BLaER1 treated with 17β-estradiol and CSF1 and Interleukin-3, amounts not matched to agents 10 nM and 100 nM (cell line): ENCODE data around the gene DTX3L.

ENCODE experiments used
- H3K27ac ChIP-seq, 11 experiments: shearing (Covaris generic); formaldehyde crosslinking; 2 replicates each; pipeline ENCODE4 v1.8.1; 2022
- H3K27me3 ChIP-seq, 11 experiments: shearing (Covaris generic); formaldehyde crosslinking; 2 replicates each; pipeline ENCODE4 v1.8.1; 2022
- H3K36me3 ChIP-seq, 11 experiments: shearing (Covaris generic); formaldehyde crosslinking; 2 replicates each; pipeline ENCODE4 v1.8.1; 2022
- H3K4me1 ChIP-seq, 10 experiments: shearing (Covaris generic); formaldehyde crosslinking; 2 replicates each; pipeline ENCODE4 v1.8.1; 2022
- H3K4me2 ChIP-seq, 11 experiments: shearing (Covaris generic); formaldehyde crosslinking; 2 replicates each; pipeline ENCODE4 v1.8.1; 2022
- H3K4me3 ChIP-seq, 10 experiments: shearing (Covaris generic); formaldehyde crosslinking; 2 replicates each; pipeline ENCODE4 v1.8.1; 2022
- H3K9ac ChIP-seq, 11 experiments: shearing (Covaris generic); formaldehyde crosslinking; 2 replicates each; pipeline ENCODE4 v1.8.1; 2022
- H3K9me3 ChIP-seq, 11 experiments: shearing (Covaris generic); formaldehyde crosslinking; replicated peaks in 1 of 11; 2 replicates each; pipeline ENCODE4 v1.8.1; 2022
- H4K20me1 ChIP-seq, 11 experiments: shearing (Covaris generic); formaldehyde crosslinking; 2 replicates each; pipeline ENCODE4 v1.8.1; 2022
- Cebpa-rat ChIP-seq, 11 experiments: shearing (Covaris generic); IDR thresholded peaks; 2 replicates each; pipeline ENCODE4 v1.8.1; 2022

DTX3L gene

DNA sequence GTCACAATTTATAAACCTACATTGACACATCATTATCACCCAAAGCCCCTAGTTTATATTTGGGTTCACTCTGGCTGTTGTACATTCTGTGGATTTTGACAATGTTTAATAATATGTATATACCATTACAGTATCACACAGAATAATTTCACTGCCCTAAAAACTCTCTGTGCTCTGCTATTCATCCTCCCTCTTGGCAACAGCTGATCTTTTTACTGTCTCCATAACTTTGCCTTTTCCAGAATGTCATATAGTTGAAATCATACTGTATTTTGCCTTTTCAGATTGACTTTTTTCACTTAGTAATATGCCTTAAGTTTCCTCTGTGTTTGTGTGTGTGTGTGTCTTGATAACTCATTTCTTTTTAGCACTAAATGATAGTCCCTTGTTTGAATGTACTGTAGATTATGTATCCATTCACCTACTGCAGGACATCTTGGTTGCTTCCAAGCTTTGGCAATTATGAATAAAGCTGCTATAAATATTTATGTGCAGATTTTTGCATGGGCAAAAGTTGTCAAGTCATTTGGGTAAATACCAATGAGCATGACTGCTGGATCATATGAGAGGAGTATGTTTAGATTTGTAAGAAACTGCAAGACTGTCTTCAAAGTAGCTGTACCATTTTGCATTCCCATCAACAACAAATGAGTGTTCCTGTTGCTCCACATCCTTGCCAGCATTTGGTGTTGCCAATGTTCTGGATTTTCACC, 22.8 kb downstream of the DTX3L start:
- no peak overlapping the region for H3K4me2 ChIP-seq
- peaks cover 21 to 47% (median 36%) of the 10 kb centered on the region in 11 experiments for H3K9me3 ChIP-seq
- H3K27ac ChIP-seq, result no peak overlapping the region
- H3K9ac ChIP-seq, result no peak overlapping the region
- no peak for TF ChIP-seq Cebpa-rat (IDR thresholded peaks at IDR 0.05)
- no peaks in the 10 kb centered on the region for H3K27me3 ChIP-seq
- no peak overlapping the region for H3K4me3 ChIP-seq
- peaks cover 14 to 44% (median 33%) of the 10 kb centered on the region in 11 experiments; a peak in 20 of 22 replicates for H3K36me3 ChIP-seq
- no peaks in the 10 kb centered on the region for H4K20me1 ChIP-seq
- peaks cover 0 to 17% (median 9%) of the 10 kb centered on the region in 10 experiments; a peak in 12 of 20 replicates for H3K4me1 ChIP-seq

DNA sequence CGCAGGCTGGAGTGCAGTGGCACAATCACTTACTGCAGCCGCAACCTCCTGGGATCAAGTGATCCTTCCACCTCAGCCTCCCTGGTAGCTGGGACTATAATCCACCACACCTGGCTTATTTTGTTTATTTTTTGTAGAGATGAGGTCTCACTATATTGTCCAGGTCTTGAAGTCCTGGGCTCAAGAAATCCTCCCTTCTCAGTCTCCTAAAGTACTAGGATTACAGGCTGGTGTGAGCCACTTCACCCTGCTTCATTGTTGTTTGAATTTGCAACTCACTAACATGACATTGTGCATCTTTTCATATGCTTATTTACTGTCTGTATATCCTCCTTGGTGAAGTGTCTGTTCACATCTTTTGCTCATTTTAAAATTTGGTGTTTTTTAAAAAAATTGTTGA, 23.4 kb downstream of the DTX3L start:
- Histone ChIP-seq H3K4me1 (peaks cover 0 to 17% (median 9%) of the 10 kb centered on the region in 10 experiments; a peak in 12 of 20 replicates), H3K9me3 (peaks cover 15 to 44% (median 29%) of the 10 kb centered on the region in 11 experiments), H3K27ac (no peak overlapping the region), H3K4me2 (no peak overlapping the region), H4K20me1 (no peaks in the 10 kb centered on the region), H3K36me3 (peaks cover 8 to 44% (median 31%) of the 10 kb centered on the region in 11 experiments; a peak in 17 of 22 replicates), H3K9ac (no peak overlapping the region), H3K4me3 (no peak overlapping the region), H3K27me3 (no peaks in the 10 kb centered on the region)
- no peak for TF ChIP-seq Cebpa-rat (IDR thresholded peaks at IDR 0.05)

DNA sequence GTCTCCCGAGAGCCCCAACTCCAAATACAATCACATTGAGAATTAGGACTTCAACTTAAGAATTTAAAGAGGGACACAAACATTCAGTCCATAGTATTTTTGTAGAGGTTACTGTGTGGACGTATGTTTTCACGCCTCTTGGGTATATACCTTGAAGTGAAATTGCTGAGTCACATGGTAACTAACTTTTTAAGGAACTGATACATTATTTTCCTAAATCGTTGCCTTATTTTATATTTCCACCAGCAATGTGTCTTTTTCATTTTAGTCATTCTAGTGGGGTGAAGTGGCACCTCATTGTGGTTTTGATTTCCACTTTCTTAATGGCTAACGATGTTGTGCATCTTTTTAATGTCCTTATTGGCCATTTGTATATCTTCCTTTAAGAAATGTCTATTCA, 25.2 kb downstream of the DTX3L start:
- Histone ChIP-seq H3K9me3 (peaks cover 0 to 28% (median 13%) of the 10 kb centered on the region in 11 experiments; a peak in 18 of 22 replicates), H3K27ac (no peak overlapping the region), H3K4me3 (no peak overlapping the region), H3K9ac (no peak overlapping the region), H3K4me1 (peaks cover 0 to 17% (median 9%) of the 10 kb centered on the region in 10 experiments; a peak in 12 of 20 replicates), H3K4me2 (peak overlapping the region in 4 of 11 experiments; percentile 11 to 44 (median 36); a peak in 5 of 22 replicates), H3K36me3 (peaks cover 0 to 30% (median 17%) of the 10 kb centered on the region in 11 experiments; a peak in 12 of 22 replicates), H3K27me3 (no peaks in the 10 kb centered on the region), H4K20me1 (no peaks in the 10 kb centered on the region)
- TF ChIP-seq Cebpa-rat (IDR thresholded peaks at IDR 0.05), result no peak

DNA sequence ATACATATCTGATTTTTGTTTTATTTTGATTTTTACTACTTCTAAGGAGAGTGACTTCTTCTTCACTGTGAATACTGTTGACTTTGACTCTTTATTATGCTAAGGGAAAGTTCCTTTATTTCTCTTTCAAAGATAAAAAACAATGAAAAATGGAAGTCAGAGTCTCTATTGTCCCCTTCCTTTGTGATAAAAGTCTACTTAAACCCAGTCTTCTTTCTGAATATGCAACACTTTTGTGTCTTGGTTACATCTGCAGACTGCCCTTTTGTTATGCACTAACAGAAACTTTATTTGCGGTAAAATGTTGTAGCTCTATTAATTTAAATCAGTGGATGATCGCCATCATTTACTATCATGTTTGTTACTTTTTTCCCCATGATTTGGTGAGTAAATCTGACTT, 26.5 kb downstream of the DTX3L start:
- H3K4me2 ChIP-seq, result no peak overlapping the region

DNA sequence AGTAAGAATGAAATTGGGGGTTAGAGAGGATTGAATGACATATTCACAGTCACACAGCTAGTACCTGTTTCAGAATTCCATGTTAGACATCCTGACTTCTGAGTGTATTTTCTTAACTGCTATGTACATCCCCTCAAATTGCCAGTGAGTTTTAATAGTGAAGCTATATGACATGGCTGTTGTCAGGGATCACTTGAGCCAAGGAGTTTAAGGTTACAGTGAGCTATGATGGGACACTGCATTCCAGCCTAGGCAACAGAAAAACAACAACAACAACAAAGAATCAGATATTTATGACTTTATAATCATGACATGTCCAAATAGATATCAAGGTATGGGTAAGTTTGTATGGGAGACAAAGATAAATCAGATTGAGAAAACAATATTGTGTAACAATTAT, 29.9 kb downstream of the DTX3L start:
- H3K4me3 ChIP-seq, result no peak overlapping the region
- 0 out of 22 replicates have a peak, but pooled peaks of 1 of the 11 experiments have one; percentile 50 for TF ChIP-seq Cebpa-rat (IDR thresholded peaks at IDR 0.05)
- H3K4me2 ChIP-seq, result no peak overlapping the region
- peaks cover 0 to 21% (median 5%) of the 10 kb centered on the region in 11 experiments; a peak in 6 of 22 replicates for H3K36me3 ChIP-seq
- H3K27me3 ChIP-seq, result no peaks in the 10 kb centered on the region
- no peak overlapping the region for H3K27ac ChIP-seq
- H3K9ac ChIP-seq, result no peak overlapping the region
- H3K9me3 ChIP-seq, result peaks cover 0 to 35% (median 8%) of the 10 kb centered on the region in 11 experiments; a peak in 8 of 22 replicates
- no peaks in the 10 kb centered on the region for H4K20me1 ChIP-seq
- peaks cover 0 to 15% (median 9%) of the 10 kb centered on the region in 10 experiments; a peak in 12 of 20 replicates for H3K4me1 ChIP-seq

More for the DNA sequence above, 26.5 kb downstream of the DTX3L start:
- Histone ChIP-seq H3K9ac (no peak overlapping the region), H3K4me1 (peaks cover 0 to 17% (median 9%) of the 10 kb centered on the region in 10 experiments; a peak in 12 of 20 replicates), H3K9me3 (peaks cover 0 to 22% (median 7%) of the 10 kb centered on the region in 11 experiments; a peak in 10 of 22 replicates), H3K27me3 (no peaks in the 10 kb centered on the region), H3K4me3 (no peak overlapping the region), H3K27ac (no peak overlapping the region), H4K20me1 (no peaks in the 10 kb centered on the region), H3K36me3 (peaks cover 0 to 22% (median 5%) of the 10 kb centered on the region in 11 experiments; a peak in 7 of 22 replicates)
- no peak for TF ChIP-seq Cebpa-rat (IDR thresholded peaks at IDR 0.05)

DNA sequence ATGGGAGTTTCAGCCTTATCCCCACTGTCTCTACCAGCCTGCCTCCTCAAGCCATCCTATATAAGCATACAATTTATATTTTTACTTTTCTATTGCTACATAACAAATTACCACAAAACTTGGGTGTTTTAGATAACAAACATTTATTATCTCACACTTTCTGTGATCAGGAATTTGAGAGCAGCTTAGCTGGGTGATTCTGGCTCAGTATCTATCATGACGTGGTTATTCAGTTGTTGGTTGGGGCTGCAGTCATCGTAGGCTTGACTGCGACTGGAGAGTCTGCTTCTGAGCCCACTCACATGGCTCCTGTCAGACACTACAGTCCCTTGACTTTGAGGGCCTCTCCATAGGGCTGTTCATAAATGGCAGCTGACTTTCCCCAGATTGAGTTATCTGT, 34.0 kb downstream of the DTX3L start:
- no peaks in the 10 kb centered on the region for H3K27me3 ChIP-seq
- peaks cover 0 to 20% (median 5%) of the 10 kb centered on the region in 11 experiments; a peak in 8 of 22 replicates for H3K36me3 ChIP-seq
- H3K4me2 ChIP-seq, result no peak overlapping the region
- H4K20me1 ChIP-seq, result no peaks in the 10 kb centered on the region
- H3K9ac ChIP-seq, result no peak overlapping the region
- peaks cover 0 to 22% (median 3%) of the 10 kb centered on the region in 11 experiments; a peak in 7 of 22 replicates for H3K9me3 ChIP-seq
- H3K4me1 ChIP-seq, result no peaks in the 10 kb centered on the region
- TF ChIP-seq Cebpa-rat (IDR thresholded peaks at IDR 0.05), result no peak
- H3K4me3 ChIP-seq, result no peak overlapping the region
- no peak overlapping the region for H3K27ac ChIP-seq

DNA sequence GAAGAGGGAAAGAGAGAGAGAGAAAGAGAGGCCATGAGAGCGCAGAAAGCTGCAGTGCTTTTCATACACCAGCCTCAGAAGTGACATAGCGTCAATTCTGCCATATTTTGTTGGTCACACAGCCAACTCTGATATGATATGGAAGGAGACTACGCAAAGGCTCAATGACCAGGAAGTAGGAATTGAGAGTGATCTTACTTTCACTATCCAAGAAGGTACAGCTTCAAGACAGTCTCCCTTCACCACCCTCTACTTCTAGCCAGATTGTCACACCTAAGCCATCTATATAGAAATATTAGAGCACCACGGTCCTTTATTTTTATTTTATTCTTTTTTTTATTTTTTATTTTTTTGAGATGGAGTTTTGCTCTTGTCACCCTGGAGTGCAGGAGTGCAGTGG, 34.4 kb downstream of the DTX3L start:
- H3K4me3 ChIP-seq, result no peak overlapping the region
- TF ChIP-seq Cebpa-rat (IDR thresholded peaks at IDR 0.05), result no peak
- no peaks in the 10 kb centered on the region for H3K4me1 ChIP-seq

DNA sequence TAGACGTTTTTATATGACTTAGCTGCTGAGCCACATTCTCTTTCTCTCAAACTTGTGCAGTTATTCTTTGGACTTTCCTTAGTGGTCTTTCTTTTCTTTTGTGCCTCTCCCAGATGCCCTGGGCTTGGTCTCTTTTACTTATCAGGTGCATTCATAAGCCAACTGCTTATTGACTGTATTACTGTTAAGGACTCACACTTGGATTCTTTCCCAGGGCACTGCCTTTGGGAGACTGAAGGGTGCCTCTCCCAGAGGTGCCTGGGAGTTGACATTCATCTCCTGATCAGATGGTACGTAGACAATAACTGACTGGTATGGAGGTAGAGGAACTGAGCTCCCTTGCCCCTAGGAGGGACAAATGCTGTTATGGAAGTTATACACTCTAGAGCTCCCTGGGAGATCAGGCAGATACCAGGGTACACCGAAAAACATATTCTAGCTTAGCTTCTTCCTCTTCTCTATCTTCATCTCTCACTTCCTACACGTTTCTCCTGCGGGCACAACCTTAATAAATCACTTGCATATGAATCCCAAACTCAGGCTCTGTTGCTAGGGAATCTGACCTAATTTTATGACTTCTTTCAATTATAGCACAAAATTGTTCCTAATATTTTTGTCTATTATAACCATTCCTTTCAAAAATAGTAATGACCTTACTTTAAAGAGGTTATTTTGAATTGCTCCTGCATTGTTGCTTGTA, 38.0 kb downstream of the DTX3L start:
- no peaks in the 10 kb centered on the region for H3K27me3 ChIP-seq
- H3K4me2 ChIP-seq, result no peak overlapping the region
- peaks cover 0 to 31% (median 13%) of the 10 kb centered on the region in 11 experiments; a peak in 10 of 22 replicates for H3K36me3 ChIP-seq
- no peak overlapping the region for H3K27ac ChIP-seq
- H3K9ac ChIP-seq, result no peak overlapping the region
- no peak for TF ChIP-seq Cebpa-rat (IDR thresholded peaks at IDR 0.05)
- peaks cover 0 to 13% (median 0%) of the 10 kb centered on the region in 11 experiments; a peak in 1 of 22 replicates for H3K9me3 ChIP-seq
- peaks cover 0 to 9% (median 0%) of the 10 kb centered on the region in 10 experiments; a peak in 3 of 20 replicates for H3K4me1 ChIP-seq
- H3K4me3 ChIP-seq, result no peak overlapping the region
- no peaks in the 10 kb centered on the region; a peak in 1 of 22 replicates for H4K20me1 ChIP-seq

More for the DNA sequence above, 34.4 kb downstream of the DTX3L start:
- no peaks in the 10 kb centered on the region for H4K20me1 ChIP-seq
- no peak overlapping the region for H3K9ac ChIP-seq
- H3K36me3 ChIP-seq, result peaks cover 0 to 21% (median 6%) of the 10 kb centered on the region in 11 experiments; a peak in 8 of 22 replicates
- H3K4me2 ChIP-seq, result no peak overlapping the region
- no peak overlapping the region for H3K27ac ChIP-seq
- peaks cover 0 to 22% (median 4%) of the 10 kb centered on the region in 11 experiments; a peak in 7 of 22 replicates for H3K9me3 ChIP-seq
- H3K27me3 ChIP-seq, result no peaks in the 10 kb centered on the region

DNA sequence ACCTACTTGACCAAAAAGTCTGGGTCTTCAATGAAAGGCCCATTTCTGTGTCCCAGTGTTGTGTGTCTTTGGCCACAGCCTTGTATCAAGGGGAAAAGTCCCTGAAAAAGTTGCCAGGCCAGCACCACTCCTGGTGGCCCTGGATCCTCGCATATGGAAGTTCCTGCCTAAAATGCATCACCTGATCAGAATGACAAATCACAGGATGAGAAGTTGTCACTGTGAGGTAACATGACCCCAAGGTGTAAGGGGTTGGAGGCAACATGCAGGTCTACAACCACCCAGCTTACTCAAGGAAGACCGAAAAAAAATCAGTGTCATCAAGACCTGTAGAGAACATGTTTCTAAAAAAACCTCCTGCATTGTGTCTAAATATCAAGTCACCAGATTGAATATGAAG, 38.9 kb downstream of the DTX3L start:
- H3K9ac ChIP-seq, result no peak overlapping the region
- no peaks in the 10 kb centered on the region; a peak in 1 of 22 replicates for H4K20me1 ChIP-seq
- peaks cover 0 to 9% (median 0%) of the 10 kb centered on the region in 10 experiments; a peak in 3 of 20 replicates for H3K4me1 ChIP-seq
- no peak for TF ChIP-seq Cebpa-rat (IDR thresholded peaks at IDR 0.05)
- H3K9me3 ChIP-seq, result peaks cover 0 to 13% (median 0%) of the 10 kb centered on the region in 11 experiments; a peak in 1 of 22 replicates
- no peak overlapping the region for H3K27ac ChIP-seq
- no peak overlapping the region for H3K4me3 ChIP-seq
- peaks cover 0 to 38% (median 17%) of the 10 kb centered on the region in 11 experiments; a peak in 10 of 22 replicates for H3K36me3 ChIP-seq
- H3K4me2 ChIP-seq, result no peak overlapping the region
- no peaks in the 10 kb centered on the region for H3K27me3 ChIP-seq
